BE2C (cell line): ENCODE measurements around the gene CHSY1.
A peak's percentile ranks its signal among the peaks of the same experiment; 100 is the strongest.

Experiments used
- DNase-seq: peaks from one replicate; pipeline ENCODE4 v3.0.0-alpha.2; 2020
- H3K27me3 ChIP-seq: fragments of 250-450 bp; sonication (Bioruptor Pico); 2 replicates; pipeline ENCODE4 v1.5.1; 2020; ENCODE audit warnings: mild to moderate bottlenecking
- H3K36me3 ChIP-seq: fragments of 250-450 bp; sonication (Bioruptor Pico); 2 replicates; pipeline ENCODE4 v1.5.1; 2020; ENCODE audit warnings: mild to moderate bottlenecking
- H3K4me1 ChIP-seq: fragments of 250-450 bp; sonication (Bioruptor Pico); 2 replicates; pipeline ENCODE4 v1.5.1; 2020
- H3K4me3 ChIP-seq: 2 replicates; pipeline ENCODE4 v1.5.1; 2011; ENCODE audit warnings: low read depth, low read length
- H3K9me3 ChIP-seq: fragments of 250-450 bp; sonication (Bioruptor Pico); 2 replicates; pipeline ENCODE4 v1.5.1; 2020
- TF ChIP-seq, protein P1 (sequence below): IDR thresholded peaks from 2 replicates; pipeline ENCODE4 v1.5.1; 2012; ENCODE audit warnings: mild to moderate bottlenecking, low read depth, low read length

Gene CHSY1

DNA sequence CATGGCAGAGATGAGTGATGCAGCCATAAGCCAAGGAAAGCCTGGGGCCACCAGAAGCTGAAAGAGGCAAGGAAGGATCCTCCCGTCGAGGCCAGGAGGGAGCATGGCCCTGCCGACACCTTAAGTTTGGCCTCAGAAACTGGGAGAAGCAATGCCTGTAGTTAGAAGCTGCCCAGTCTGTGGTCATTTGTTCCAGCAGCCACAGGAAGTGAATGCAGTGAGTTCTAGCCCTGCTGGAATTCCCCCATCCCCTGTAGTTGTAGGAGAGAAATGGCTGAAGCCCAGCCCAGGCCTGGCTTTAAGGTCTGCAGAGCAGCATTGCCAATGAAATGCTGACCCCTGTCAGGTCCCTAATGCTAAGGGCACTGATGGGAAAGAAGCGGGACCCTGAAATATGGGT lies 12.2 kb upstream of the CHSY1 start:
- TF ChIP-seq, protein P1, sequence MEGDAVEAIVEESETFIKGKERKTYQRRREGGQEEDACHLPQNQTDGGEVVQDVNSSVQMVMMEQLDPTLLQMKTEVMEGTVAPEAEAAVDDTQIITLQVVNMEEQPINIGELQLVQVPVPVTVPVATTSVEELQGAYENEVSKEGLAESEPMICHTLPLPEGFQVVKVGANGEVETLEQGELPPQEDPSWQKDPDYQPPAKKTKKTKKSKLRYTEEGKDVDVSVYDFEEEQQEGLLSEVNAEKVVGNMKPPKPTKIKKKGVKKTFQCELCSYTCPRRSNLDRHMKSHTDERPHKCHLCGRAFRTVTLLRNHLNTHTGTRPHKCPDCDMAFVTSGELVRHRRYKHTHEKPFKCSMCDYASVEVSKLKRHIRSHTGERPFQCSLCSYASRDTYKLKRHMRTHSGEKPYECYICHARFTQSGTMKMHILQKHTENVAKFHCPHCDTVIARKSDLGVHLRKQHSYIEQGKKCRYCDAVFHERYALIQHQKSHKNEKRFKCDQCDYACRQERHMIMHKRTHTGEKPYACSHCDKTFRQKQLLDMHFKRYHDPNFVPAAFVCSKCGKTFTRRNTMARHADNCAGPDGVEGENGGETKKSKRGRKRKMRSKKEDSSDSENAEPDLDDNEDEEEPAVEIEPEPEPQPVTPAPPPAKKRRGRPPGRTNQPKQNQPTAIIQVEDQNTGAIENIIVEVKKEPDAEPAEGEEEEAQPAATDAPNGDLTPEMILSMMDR, result no peak
- no peaks in the 10 kb centered on the region for H3K9me3 ChIP-seq
- no peaks in the 10 kb centered on the region for H3K27me3 ChIP-seq
- no peaks in the 10 kb centered on the region; the same call in 1 of the 2 replicates for H3K36me3 ChIP-seq
- no peak for DNase-seq
- H3K4me3 ChIP-seq, result no peak overlapping the region
- no peaks in the 10 kb centered on the region for H3K4me1 ChIP-seq

DNA sequence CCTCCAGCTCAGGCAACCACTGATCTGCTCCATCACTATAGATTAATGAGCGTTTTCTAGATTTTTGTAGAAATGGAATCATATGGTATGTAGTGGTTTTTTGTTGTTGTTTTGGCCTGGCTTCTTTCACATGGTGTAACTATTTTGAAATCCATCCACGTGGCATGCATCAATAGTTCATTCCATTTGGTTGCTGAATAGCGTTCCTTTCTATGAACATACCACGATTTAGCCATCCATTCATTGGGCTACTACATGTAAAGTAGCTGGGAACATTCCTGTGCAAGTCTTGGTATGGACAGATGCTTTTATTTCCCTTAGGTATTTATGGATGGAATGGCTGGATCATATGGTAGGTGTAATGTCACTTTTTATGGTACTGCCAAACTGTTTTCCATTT lies 10.7 kb upstream of the CHSY1 start:
- H3K9me3 ChIP-seq, result no peaks in the 10 kb centered on the region
- H3K27me3 ChIP-seq, result no peaks in the 10 kb centered on the region
- H3K4me1 ChIP-seq, result peaks cover 4% of the 10 kb centered on the region
- no peak overlapping the region for H3K4me3 ChIP-seq
- DNase-seq, result no peak
- no peaks in the 10 kb centered on the region for H3K36me3 ChIP-seq
- TF ChIP-seq, protein P1, result no peak

DNA sequence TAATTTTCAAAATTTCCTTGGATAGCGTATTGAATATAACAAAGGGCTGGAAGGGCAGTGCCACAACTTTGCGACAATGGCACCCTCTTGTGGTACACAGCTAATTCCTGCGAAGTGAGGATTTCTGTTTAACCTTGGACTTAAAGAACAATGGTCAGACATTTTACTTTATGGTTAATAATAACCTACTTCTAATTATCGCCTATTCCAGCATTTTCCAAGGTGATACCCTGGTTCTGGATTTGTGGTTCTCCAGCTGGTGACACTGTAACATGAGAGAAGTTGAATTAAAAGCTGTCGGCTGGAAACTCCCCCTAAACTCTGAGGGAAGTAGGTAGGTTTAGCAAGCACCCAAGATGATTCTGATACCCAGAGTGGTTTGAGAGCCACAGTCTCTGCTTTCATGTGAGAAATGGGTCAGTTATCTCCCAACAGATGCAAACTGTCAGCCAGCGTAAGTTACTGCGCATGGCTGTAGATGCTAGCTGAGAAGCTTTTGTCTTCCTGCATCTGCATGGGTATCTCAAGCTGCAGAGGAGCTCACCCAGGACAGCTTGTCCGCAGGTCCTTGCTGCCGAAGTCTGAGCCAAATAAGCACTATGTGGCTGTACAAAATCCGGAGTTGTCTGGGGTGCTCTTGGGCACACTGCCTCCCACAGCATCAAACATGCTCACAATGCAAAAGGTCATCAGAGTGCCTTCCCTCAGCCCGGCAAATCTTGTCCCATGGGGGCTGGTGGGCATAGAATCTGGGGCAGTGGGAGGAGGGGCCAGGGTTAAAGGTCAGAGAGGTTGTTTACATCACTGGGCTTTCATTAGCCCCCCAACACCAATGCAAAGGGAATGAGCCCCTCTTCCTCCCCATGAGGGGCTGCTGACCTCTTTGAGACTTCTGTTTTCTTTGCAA lies 6.6 kb upstream of the CHSY1 start:
- DNase-seq, result peak; percentile 72
- H3K4me3 ChIP-seq, result no peak overlapping the region
- H3K9me3 ChIP-seq, result no peaks in the 10 kb centered on the region
- H3K4me1 ChIP-seq, result peaks cover 10% of the 10 kb centered on the region
- TF ChIP-seq, protein P1, result peak; percentile 90
- H3K36me3 ChIP-seq, result no peaks in the 10 kb centered on the region
- H3K27me3 ChIP-seq, result no peaks in the 10 kb centered on the region

DNA sequence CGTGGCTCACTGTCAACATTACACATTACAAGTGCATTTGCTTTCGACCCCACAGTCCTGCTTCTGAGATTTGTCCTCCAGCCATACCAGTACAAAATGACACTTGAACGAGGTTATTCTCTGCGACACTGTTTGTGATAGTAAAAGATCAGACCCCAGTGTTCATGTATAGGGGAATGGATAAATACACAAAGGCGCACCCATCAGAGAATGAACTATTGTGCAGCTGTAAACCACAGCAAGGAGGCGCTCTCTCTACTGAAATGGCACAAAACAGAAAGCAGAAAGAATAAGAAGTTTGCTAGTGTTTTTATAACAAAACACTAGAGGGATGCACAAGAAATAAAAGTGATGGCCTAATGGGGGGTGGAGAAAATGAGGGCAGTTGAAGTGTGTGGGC lies 4.9 kb upstream of the CHSY1 start:
- TF ChIP-seq, protein P1, result peak; percentile 58
- H3K36me3 ChIP-seq, result no peaks in the 10 kb centered on the region
- no peaks in the 10 kb centered on the region for H3K9me3 ChIP-seq
- H3K27me3 ChIP-seq, result no peaks in the 10 kb centered on the region
- peaks cover 10% of the 10 kb centered on the region for H3K4me1 ChIP-seq
- no peak overlapping the region for H3K4me3 ChIP-seq
- DNase-seq, result no peak

DNA sequence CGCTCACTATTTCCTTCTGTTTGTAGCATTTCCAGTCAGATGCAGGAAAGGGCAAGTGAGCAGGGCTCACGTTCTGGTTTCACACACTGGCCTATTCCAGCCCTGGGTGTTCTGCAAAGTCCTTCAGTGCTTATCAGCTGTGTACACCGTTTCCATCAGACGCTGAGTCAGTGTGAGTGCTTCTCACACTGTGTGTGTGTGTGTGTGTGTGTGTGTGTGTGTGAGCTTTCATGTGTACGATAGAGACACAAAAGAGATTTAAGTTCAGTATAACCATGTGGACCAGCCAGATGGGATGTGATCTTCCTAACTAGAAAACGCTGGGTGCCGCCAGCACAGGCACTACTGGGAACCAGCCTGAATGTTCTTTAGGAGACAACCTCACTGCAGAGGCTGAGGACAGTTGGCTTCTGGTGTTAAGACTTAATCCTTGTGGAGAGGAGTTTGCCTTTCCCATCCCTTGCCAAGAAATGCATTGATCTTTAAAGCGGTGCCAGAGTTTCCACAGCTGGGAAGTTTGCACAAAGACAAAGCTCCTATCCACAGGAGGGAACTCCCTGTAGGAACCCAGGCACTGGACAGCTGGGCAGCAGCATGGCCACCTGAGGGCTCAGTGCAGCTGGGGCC lies 3.9 kb upstream of the CHSY1 start:
- TF ChIP-seq, protein P1, result no peak
- peaks cover 10% of the 10 kb centered on the region for H3K4me1 ChIP-seq
- H3K9me3 ChIP-seq, result no peaks in the 10 kb centered on the region
- peak; percentile 44 for DNase-seq
- no peaks in the 10 kb centered on the region for H3K36me3 ChIP-seq
- no peak overlapping the region for H3K4me3 ChIP-seq
- H3K27me3 ChIP-seq, result no peaks in the 10 kb centered on the region

DNA sequence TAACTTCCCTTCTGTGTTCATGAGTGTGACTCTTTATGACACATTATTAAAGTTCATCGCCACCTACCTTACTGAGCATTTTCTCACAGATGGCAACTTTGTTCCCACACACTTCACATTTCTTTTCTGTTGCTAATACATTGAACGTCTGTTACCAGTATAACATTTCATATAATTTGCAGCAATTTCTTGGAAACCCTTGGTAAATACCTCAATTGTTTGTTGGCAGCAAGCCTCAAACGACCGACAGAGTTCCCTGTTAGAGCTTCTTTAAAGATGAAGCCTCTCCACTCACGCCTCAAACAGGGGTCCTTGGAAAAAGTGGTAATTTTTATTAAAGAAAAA lies 3.2 kb upstream of the CHSY1 start:
- DNase-seq, result no peak
- H3K4me1 ChIP-seq, result peaks cover 10% of the 10 kb centered on the region
- no peaks in the 10 kb centered on the region for H3K9me3 ChIP-seq
- TF ChIP-seq, protein P1, result no peak
- H3K4me3 ChIP-seq, result no peak overlapping the region
- no peaks in the 10 kb centered on the region for H3K27me3 ChIP-seq
- H3K36me3 ChIP-seq, result no peaks in the 10 kb centered on the region
